ENCODE data around the gene DDX27. TPM values are rescaled to one million over a fixed set of nuclear protein-coding genes. Genes with fewer than 3 reads are reported as not detected.

Gene DDX27
- total RNA-seq, 1 donor from 2014 or later, result 57.4 TPM

GRCh38 chr20:49267327-49267726 is 48.1 kb downstream of the DDX27 start:
- peaks cover 81% of the 10 kb centered on the region for H3K36me3 Mint-ChIP-seq (ENCODE audit: low read depth)
- H3K4me3 Mint-ChIP-seq, result peak overlapping the region; percentile 86
- H3K4me1 Mint-ChIP-seq (ENCODE audit: low read depth), result peaks cover 69% of the 10 kb centered on the region
- peak overlapping the region; percentile 56 for H3K27ac Mint-ChIP-seq
- H3K9me3 Mint-ChIP-seq, result peaks cover 9% of the 10 kb centered on the region
- intact Hi-C loops (cut with micrococcal nuclease), result loop anchor here (5.0 kb wide), 1 partner anchor 45 kb away; no protein-coding TSS in a partner anchor
- DNase-seq (ENCODE audit: low spot score), result no peak
- H3K27me3 Mint-ChIP-seq (ENCODE audit: insufficient read depth), result no peaks in the 10 kb centered on the region

- peak overlapping the region; percentile 86 for H3K4me3 Mint-ChIP-seq
- peaks cover 9% of the 10 kb centered on the region for H3K9me3 Mint-ChIP-seq
- intact Hi-C loops (cut with micrococcal nuclease), result loop anchor here (5.0 kb wide), 1 partner anchor 46 kb away; no protein-coding TSS in a partner anchor
- no peaks in the 10 kb centered on the region for H3K27me3 Mint-ChIP-seq (ENCODE audit: insufficient read depth)
- peaks cover 80% of the 10 kb centered on the region for H3K36me3 Mint-ChIP-seq (ENCODE audit: low read depth)
- DNase-seq (ENCODE audit: low spot score), result no peak
- peaks cover 76% of the 10 kb centered on the region for H3K4me1 Mint-ChIP-seq (ENCODE audit: low read depth)
- peak overlapping the region; percentile 50 for H3K27ac Mint-ChIP-seq
These were observed 49.6 kb downstream of the DDX27 start for GRCh38 chr20:49268600-49269365.

- Mint-ChIP-seq H3K27me3 (ENCODE audit: insufficient read depth) (no peaks in the 10 kb centered on the region), H3K9me3 (peaks cover 9% of the 10 kb centered on the region), H3K4me3 (peak overlapping the region; percentile 86), H3K4me1 (ENCODE audit: low read depth) (peaks cover 70% of the 10 kb centered on the region), H3K27ac (no peak overlapping the region), H3K36me3 (ENCODE audit: low read depth) (peaks cover 71% of the 10 kb centered on the region)
- intact Hi-C loops (cut with micrococcal nuclease), result loop anchor here (10.0 kb wide), 1 partner anchor 1665 kb away; the partner anchor contains the start of gene ADNP
- no peak for DNase-seq (ENCODE audit: low spot score)
These were observed 51.0 kb downstream of the DDX27 start for GRCh38 chr20:49270177-49270576.

- Mint-ChIP-seq H3K9me3 (peaks cover 9% of the 10 kb centered on the region), H3K27ac (peak overlapping the region; percentile 11), H3K27me3 (ENCODE audit: insufficient read depth) (no peaks in the 10 kb centered on the region), H3K36me3 (ENCODE audit: low read depth) (peaks cover 71% of the 10 kb centered on the region), H3K4me1 (ENCODE audit: low read depth) (peaks cover 72% of the 10 kb centered on the region), H3K4me3 (peak overlapping the region; percentile 86)
- intact Hi-C loops (cut with micrococcal nuclease), result loop anchor here (10.0 kb wide), 1 partner anchor 1664 kb away; the partner anchor contains the start of gene ADNP
- DNase-seq (ENCODE audit: low spot score), result no peak
These were observed 51.5 kb downstream of the DDX27 start for GRCh38 chr20:49270736-49271135.

- intact Hi-C loops (cut with micrococcal nuclease), result loop anchor here (10.0 kb wide), 1 partner anchor 1662 kb away; the partner anchor contains the start of gene ADNP
- Mint-ChIP-seq H3K9me3 (peaks cover 9% of the 10 kb centered on the region), H3K27ac (peak overlapping the region; percentile 63), H3K4me3 (peak overlapping the region; percentile 62), H3K36me3 (ENCODE audit: low read depth) (peaks cover 68% of the 10 kb centered on the region), H3K4me1 (ENCODE audit: low read depth) (peaks cover 71% of the 10 kb centered on the region), H3K27me3 (ENCODE audit: insufficient read depth) (no peaks in the 10 kb centered on the region)
- DNase-seq (ENCODE audit: low spot score), result no peak
These were observed 53.4 kb downstream of the DDX27 start for GRCh38 chr20:49272654-49273053.

- Mint-ChIP-seq H3K36me3 (ENCODE audit: low read depth) (peaks cover 63% of the 10 kb centered on the region), H3K27me3 (ENCODE audit: insufficient read depth) (no peaks in the 10 kb centered on the region), H3K4me3 (peak overlapping the region; percentile 26), H3K4me1 (ENCODE audit: low read depth) (peaks cover 62% of the 10 kb centered on the region), H3K9me3 (peaks cover 4% of the 10 kb centered on the region), H3K27ac (peak overlapping the region; percentile 40)
- no peak for DNase-seq (ENCODE audit: low spot score)
- intact Hi-C loops (cut with micrococcal nuclease), result loop anchor here (10.0 kb wide), 1 partner anchor 1661 kb away; the partner anchor contains the start of gene ADNP
These were observed 54.6 kb downstream of the DDX27 start for GRCh38 chr20:49273696-49274277.

- DNase-seq (ENCODE audit: low spot score), result no peak
- H3K9me3 Mint-ChIP-seq, result peaks cover 5% of the 10 kb centered on the region
- peaks cover 56% of the 10 kb centered on the region for H3K4me1 Mint-ChIP-seq (ENCODE audit: low read depth)
- H3K4me3 Mint-ChIP-seq, result peak overlapping the region; percentile 99
- H3K27ac Mint-ChIP-seq, result peak overlapping the region; percentile 83
- intact Hi-C loops (cut with micrococcal nuclease), result loop anchor here (5.0 to 10.0 kb wide), 3 partner anchors 108 to 1660 kb away; partner anchors contain the start of gene ADNP
- peaks cover 64% of the 10 kb centered on the region for H3K36me3 Mint-ChIP-seq (ENCODE audit: low read depth)
- H3K27me3 Mint-ChIP-seq (ENCODE audit: insufficient read depth), result no peaks in the 10 kb centered on the region
These were observed 56.0 kb downstream of the DDX27 start for GRCh38 chr20:49275216-49275615.

- H3K27me3 Mint-ChIP-seq (ENCODE audit: insufficient read depth), result no peaks in the 10 kb centered on the region
- peaks cover 8% of the 10 kb centered on the region for H3K9me3 Mint-ChIP-seq
- intact Hi-C loops (cut with micrococcal nuclease), result loop anchor here (2.0 to 10.0 kb wide), 5 partner anchors 108 to 1659 kb away; partner anchors contain the start of gene ADNP
- peaks cover 56% of the 10 kb centered on the region for H3K4me1 Mint-ChIP-seq (ENCODE audit: low read depth)
- H3K4me3 Mint-ChIP-seq, result peak overlapping the region; percentile 99
- no peak for DNase-seq (ENCODE audit: low spot score)
- peak overlapping the region; percentile 83 for H3K27ac Mint-ChIP-seq
- H3K36me3 Mint-ChIP-seq (ENCODE audit: low read depth), result peaks cover 64% of the 10 kb centered on the region
These were observed 56.4 kb downstream of the DDX27 start for GRCh38 chr20:49275636-49276035.

- no peaks in the 10 kb centered on the region for H3K27me3 Mint-ChIP-seq (ENCODE audit: insufficient read depth)
These were observed 57.1 kb downstream of the DDX27 start for GRCh38 chr20:49276161-49276960.

GRCh38 chr20:49276961-49277785 is 58.0 kb downstream of the DDX27 start:
- Mint-ChIP-seq H3K4me1 (ENCODE audit: low read depth) (peaks cover 58% of the 10 kb centered on the region), H3K36me3 (ENCODE audit: low read depth) (peaks cover 67% of the 10 kb centered on the region), H3K4me3 (peak overlapping the region; percentile 99), H3K27ac (peak overlapping the region; percentile 98), H3K27me3 (ENCODE audit: insufficient read depth) (no peaks in the 10 kb centered on the region), H3K9me3 (peaks cover 21% of the 10 kb centered on the region)
- DNase-seq (ENCODE audit: low spot score), result peak; percentile 40
- intact Hi-C loops (cut with micrococcal nuclease), result loop anchor here (2.0 to 10.0 kb wide), 5 partner anchors 110 to 1658 kb away; partner anchors contain the start of gene ADNP

More at GRCh38 chr20:49276161-49276960, 57.1 kb downstream of the DDX27 start:
- peaks cover 64% of the 10 kb centered on the region for H3K36me3 Mint-ChIP-seq (ENCODE audit: low read depth)
- peaks cover 15% of the 10 kb centered on the region for H3K9me3 Mint-ChIP-seq
- intact Hi-C loops (cut with micrococcal nuclease), result loop anchor here (2.0 to 10.0 kb wide), 5 partner anchors 109 to 1658 kb away; partner anchors contain the start of gene ADNP
- peak overlapping the region; percentile 99 for H3K4me3 Mint-ChIP-seq
- peak overlapping the region; percentile 98 for H3K27ac Mint-ChIP-seq
- peaks cover 56% of the 10 kb centered on the region for H3K4me1 Mint-ChIP-seq (ENCODE audit: low read depth)
- DNase-seq (ENCODE audit: low spot score), result peak; percentile 29

- Mint-ChIP-seq H3K4me3 (peak overlapping the region; percentile 99), H3K27ac (peak overlapping the region; percentile 98), H3K4me1 (ENCODE audit: low read depth) (peaks cover 58% of the 10 kb centered on the region), H3K27me3 (ENCODE audit: insufficient read depth) (no peaks in the 10 kb centered on the region), H3K36me3 (ENCODE audit: low read depth) (peaks cover 67% of the 10 kb centered on the region), H3K9me3 (peaks cover 25% of the 10 kb centered on the region)
- no peak for DNase-seq (ENCODE audit: low spot score)
- intact Hi-C loops (cut with micrococcal nuclease), result loop anchor here (1.0 to 10.0 kb wide), 12 partner anchors 46 to 1657 kb away; partner anchors contain the start of genes ADNP, CSE1L, DDX27 and RNF114
These were observed 58.5 kb downstream of the DDX27 start for GRCh38 chr20:49277786-49278035.
